Fibroblast of skin of scalp (primary cell): ENCODE results near the gene FARS2.
"Not testable (repeated sequence)": the region's sequence is repeated elsewhere in the genome, so short reads cannot be mapped to it uniquely, and the experiment has no call there.

Experiments used
- DNase-seq: peaks from one replicate; pipeline ENCODE4 v3.0.0-alpha.2; 2013

FARS2 gene

DNA sequence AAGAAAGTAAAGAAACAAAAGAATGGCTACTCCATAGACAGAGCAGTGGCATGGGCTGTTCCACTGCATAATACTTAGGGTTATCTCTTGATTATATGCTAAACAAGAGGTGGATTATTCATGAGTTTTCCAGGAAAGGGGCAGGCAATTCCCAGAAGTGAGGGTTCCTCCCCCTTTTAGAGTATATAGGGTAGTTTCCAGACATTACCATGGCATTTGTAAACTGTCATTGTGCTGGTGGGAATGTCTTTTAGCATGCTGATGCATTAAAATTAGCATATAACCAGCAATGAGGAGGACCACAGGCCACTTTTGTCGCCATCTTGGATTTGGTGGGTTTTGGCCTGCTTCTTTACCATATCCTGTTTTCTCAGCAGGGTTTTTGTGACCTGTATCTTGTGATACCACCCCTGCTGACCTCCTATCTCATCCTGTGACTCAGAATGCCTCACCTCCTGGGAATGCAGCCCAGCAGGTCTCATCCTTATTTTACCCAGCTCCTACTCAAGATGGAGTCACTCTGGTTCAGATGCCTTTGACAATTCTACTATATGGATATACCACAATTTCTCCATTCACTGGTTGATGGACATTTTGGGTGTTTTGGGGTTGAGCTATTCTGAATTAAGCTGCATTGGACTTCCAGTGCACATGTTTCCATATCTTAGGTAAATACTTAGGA lies 280.6 kb downstream of the FARS2 start:
- peak; percentile 22 for DNase-seq

DNA sequence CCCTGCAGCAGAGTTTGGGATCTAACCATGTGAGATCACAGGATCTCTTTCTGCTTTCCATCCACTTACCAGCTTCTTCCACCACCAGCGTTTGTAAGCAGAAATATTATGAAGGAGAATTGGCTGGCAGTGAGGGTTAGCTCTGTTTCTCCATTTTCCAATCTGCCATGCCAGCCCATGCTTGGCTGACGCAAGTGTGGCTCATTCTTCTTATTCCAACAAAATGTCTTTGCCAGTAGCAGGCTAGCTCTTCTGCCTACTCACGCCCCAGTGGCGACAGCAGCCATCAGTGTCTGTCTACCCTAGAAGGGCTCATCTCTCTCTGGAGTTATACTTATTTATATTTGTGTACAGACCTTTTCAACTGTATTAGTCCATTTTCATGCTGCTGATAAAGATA lies 286.2 kb downstream of the FARS2 start:
- no peak for DNase-seq

- DNase-seq, result no peak
Observed at GRCh38 chr6:5550631-5551030, 289.3 kb downstream of the FARS2 start.

GRCh38 chr6:5552243-5552642 lies 290.9 kb downstream of the FARS2 start:
- DNase-seq, result no peak

GRCh38 chr6:5553767-5554166 lies 292.5 kb downstream of the FARS2 start:
- DNase-seq, result no peak

DNA sequence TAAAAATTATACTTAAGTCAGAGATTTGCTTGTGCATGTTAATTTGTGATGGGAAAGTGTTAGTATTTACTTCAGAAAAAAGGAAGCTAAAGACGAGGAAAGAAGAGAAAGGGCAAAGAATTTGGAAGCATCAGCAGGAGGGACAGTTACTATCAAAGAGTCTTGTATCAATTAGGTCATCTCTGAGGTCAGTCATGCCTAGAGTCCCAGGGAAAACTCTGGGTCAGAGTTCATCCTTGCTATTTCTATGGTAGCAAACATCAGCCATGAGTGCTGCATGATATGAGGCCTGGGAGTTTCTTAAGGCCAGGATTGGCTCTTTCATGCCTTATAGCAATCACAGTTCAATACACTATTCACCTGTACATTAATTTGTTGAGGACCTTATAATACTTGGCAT lies 292.9 kb downstream of the FARS2 start:
- DNase-seq, result no peak

DNA sequence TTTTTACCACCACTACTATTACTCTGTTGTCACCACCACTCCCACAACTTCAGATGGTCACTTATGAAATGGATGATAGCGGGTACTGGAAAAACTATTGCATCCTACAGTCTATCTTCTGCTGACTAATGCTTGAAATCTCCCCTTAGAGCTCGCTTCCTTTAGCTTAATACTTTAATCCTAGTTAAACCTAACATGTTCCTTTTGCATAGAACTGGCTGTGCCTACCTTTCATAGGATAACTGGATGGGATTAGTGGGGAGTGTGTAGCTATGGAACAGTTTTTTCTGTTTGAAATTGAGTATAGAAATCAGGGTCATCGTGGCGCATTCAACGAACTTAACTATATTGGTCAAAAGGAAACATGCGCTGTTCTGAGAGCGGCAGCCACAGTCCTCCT lies 294.7 kb downstream of the FARS2 start:
- no peak for DNase-seq

DNA sequence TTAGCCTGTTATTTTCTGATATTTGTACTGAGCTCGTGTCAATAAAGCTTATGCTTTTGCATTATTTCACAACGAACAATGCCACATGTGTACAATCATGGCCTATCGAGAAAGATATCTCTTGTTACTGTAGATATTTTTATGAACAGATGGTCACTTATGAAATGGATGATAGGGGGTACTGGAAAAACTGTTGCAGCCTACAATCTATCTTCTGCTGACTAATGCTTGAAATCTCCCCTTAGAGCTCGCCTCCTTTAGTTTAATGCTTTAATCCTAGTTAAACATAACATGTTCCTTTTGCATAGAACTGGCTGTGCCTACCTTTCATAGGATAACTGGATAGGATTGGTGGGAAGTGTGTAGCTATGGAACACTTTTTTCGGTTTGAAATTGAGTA lies 296.2 kb downstream of the FARS2 start:
- DNase-seq, result no peak

DNA sequence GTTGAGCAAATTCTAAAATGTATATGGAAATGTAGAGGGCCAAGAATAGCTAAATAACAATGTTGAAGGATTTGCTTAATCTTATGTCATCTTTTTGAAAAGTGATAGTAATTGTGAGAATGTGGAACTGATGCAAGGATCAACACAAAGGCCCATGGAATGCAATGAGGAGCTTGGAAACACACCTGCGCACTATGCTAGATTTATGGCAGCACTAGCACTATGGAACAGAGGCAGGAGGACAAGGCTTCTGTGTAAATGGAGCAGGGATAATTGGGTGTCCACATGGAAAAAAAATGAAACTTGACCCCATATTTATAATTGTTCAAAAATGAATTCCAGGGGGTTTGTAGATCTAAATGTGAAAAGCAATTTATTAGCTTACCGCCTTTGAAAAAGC lies 298.3 kb downstream of the FARS2 start:
- no peak for DNase-seq

GRCh38 chr6:5562277-5562676 lies 301.0 kb downstream of the FARS2 start:
- DNase-seq, result no peak

DNA sequence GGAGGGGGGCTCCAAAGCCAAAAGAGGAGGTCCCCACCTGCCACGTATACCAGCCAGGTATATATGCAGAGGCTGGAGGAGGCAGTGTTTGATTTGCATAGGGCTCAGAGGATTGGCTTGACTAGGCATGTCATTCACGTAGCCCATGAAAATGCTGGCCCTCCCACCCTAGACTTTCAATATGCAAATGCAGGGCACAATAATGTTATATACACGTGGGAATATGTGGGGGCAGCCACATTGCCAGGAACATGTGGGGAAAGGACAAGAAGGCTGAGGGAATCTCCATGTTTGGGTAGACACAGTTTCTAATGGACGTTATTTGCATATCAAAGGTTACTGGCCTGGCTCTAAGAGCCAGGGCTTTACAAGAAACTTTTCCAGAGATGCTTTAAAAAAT lies 301.8 kb downstream of the FARS2 start:
- no peak for DNase-seq

DNA sequence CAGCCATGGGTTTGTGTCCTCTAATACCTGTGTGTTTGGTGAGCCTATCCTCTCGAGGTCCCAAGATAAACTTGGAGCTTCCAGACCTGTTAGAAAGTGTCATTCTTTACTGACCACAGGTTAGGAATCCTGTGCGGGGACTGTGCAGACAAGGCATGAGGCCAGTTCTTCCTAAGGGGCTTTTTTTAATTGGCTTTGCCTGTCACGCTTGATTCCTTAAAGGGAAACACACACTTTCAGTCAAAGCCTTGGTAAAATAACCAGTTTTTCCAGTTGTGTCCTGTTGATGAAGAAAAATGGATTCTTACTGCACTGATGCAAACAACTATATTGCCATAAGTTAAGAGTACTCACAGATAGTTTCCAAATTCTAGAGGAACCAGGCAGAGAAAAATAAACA lies 303.4 kb downstream of the FARS2 start:
- not testable (repeated sequence) for DNase-seq

DNA sequence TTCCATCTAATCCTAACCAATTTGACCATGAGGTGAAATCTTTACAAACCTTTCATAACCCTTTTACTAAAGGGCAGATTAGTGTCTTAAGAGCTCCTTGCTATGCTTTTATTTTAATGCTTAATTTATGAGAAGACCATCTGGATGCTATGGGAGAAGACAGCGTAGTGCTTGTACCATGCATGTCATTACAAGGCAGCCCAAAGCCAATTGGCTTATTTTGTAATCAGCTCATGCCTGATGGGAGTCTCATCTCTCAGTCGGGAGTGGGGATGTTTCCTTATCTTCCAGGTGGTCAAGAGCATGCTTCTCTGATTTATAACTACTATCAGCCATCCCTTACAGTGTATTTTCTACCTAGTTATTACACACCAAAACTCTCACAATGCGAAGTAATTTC lies 304.7 kb downstream of the FARS2 start:
- DNase-seq, result no peak

- DNase-seq, result no peak
Observed at GRCh38 chr6:5566718-5567117, 305.4 kb downstream of the FARS2 start.

DNA sequence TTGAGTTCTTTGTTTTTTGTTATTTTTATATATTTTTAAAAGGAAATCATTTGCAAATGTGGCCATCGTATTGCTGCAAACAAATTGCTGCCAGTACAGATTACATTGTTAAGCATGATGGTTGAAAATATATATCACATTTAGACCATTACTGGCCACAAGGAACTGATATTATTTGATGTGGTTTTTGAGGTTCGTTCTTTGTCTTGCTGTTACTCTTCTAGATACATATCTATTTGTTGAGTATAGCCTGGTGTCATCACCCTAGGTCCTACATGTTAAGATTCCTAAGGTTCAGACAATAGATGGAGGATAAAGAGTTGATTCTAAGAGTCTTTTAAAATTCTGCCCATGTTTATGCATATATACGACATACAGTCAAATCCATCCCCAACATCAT lies 306.0 kb downstream of the FARS2 start:
- DNase-seq, result no peak

DNA sequence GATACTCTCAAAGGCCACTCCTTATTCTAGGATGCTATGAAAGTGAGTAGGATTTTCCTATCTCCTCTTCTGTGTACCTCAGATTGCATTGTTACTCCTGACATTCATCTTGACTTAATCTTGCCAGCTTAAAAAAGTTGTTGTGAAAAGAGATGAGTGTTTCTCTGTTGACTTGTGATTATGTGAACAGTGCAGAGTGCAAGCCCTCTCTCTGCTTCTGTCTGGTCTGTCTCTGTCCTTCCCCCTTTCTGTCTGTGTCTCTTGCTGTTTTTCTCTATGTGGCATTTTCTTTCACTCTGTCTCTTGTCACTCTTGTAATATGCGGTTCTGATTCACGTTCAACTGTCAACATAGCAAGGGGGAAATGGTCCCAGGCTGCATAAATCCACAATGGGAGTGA lies 306.6 kb downstream of the FARS2 start:
- DNase-seq, result no peak

- no peak for DNase-seq
Observed at GRCh38 chr6:5569491-5569890, 308.2 kb downstream of the FARS2 start.

- DNase-seq, result no peak
Observed at GRCh38 chr6:5570641-5571040, 309.3 kb downstream of the FARS2 start.

DNA sequence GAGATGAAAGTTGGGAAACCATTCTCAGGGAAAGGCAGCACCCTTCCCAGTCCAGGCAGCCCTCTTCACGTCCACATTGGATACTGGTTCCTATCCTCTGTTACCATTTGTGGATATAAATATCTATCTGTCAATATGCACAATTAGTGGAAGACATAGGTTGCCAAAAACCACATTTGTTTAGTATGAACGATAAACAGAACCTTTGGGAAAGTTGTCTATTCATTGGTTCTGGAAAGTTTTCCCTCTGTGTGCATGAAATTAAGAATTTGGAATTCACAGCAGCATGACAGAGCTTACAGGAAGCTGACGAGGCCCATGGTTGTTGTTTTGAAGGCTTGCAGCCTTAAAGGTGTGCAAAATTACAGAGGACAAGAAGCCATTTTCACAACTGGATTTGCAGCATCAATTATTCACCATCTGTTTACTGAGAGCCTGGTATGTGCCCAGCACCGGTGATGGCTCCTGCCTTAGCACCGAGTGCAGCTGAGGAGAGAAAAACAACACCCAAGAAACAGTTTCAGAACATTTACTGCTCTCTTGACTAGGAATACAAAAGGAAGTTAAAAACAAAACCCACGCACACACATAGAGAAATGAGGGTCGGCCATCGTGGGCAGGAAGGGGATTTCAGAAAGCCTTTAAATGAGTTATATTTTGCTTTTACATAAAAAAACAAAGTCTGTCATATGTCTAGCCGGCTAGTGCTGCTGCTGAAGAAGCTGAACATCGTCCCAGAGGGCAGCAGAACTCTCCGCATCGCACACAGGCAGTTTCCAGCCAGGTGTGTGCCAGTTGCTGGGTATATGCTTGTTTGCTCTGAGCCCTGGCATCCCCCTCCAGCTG lies 319.6 kb downstream of the FARS2 start:
- DNase-seq, result no peak

- peak; percentile 34 for DNase-seq
Observed at GRCh38 chr6:5582762-5583161, 321.4 kb downstream of the FARS2 start.

DNA sequence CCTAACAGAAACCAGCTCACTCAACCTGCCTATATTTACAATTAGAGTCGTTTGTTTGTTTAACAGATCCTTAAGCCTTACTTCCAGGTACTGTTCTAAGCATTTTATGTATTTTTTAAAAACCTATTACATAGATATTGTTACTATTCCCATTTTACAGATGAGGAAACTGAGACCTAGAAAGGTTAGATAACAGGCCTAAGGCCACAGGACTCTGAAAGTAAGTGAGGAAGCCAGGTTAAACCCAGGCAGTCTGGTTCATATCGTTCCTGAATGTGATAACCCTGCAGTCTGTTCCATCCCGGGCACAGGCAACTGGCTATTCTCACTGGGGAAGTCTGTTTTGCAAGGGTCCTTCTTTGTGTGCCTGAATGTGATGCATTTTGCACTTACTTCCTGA lies 322.2 kb downstream of the FARS2 start:
- DNase-seq, result no peak

DNA sequence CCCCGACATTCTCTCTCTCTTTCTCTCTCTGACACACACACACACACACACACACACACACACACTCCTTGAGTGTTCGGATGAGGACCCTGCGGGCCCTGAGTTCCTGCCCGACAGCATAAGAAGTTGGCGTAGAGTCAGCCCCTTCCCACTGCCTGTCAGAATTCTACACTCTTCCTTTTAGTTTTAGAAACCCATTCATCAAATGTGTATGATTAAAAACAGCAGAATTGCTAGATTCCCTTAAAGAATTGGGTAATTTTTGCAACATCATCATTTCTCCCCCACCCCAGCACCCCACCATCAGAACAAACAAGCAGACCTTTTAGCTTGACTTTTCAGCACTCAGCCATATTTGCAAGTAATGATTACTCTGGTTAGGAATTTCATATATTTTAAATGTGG lies 322.8 kb downstream of the FARS2 start:
- DNase-seq, result peak; percentile 90

DNA sequence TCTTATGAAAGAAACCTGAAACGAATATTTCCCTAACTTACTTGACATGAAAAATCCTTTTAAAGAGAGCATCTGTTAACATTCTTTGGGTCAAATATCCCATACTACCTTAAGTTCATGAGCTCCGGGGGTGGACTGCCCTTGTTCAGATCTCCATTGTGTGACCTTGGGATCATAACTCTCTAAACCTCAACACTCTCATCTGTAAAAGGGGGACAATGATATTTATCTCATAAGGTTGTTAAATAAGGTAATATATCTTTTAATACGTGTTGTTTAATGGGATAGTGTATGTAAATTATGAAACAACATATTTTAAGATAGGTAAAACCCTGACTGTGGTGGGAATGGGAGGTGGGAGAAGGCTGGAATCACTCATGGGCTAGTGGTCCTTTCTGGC lies 326.3 kb downstream of the FARS2 start:
- DNase-seq, result no peak

GRCh38 chr6:5589422-5590141 lies 328.3 kb downstream of the FARS2 start:
- DNase-seq, result no peak
